ENCODE data around the gene PARP6. TPM values are rescaled to one million over a fixed set of nuclear protein-coding genes. Genes with fewer than 3 reads are reported as not detected.
A peak's percentile ranks its signal among the peaks of the same experiment; 100 is the strongest.

The PARP6 gene
- polyA plus RNA-seq, 1 donor (not counting 4 experiments of a cell fraction or from before 2014, with no cell fraction given): 51.0 TPM

DNA sequence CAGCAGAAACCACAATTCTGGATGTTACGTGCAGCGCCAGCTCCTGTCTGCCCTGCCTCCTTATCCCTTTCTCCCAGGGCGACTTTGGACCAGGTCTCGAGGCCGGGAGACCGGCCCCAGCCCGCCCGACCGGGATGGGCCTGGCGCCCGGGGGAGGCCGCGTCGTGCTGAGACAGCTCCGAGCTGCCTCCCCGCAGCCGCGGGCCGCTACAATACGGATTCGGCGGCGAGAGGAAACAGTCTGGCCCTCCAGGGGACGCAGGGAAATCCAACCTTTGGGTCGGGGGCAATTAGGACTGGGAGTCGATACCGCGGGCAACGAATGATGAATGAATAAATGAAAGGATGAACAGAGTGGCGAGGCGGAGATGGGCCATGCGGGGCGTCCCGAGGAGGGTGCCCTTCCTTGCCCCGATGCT is 75.3 kb downstream of the PARP6 start:
- peaks cover 62% of the 10 kb centered on the region for H3K4me1 ChIP-seq (ENCODE audit: control insufficient read depth, extremely low read depth, insufficient read depth, low read length)
- FAIRE-seq (no peak), DNase-seq (ENCODE audit: low read depth, low spot score) (no peak)
- no peaks in the 10 kb centered on the region for H3K27me3 ChIP-seq (ENCODE audit: control insufficient read depth, extremely low read depth, insufficient read depth, low read length)
- H3K79me2 ChIP-seq (ENCODE audit: control insufficient read depth, insufficient read depth, low read length): peaks cover 2% of the 10 kb centered on the region
- no peaks in the 10 kb centered on the region for H3K9me3 ChIP-seq (ENCODE audit: control insufficient read depth, low read depth, low read length)
- H3K4me2 ChIP-seq (ENCODE audit: control insufficient read depth, extremely low read depth, insufficient read depth, low read depth, low read length): peak overlapping the region; percentile 81
- dilution Hi-C loops (cut with MboI; ENCODE audit: extremely low pct_ligation_motif_present, low sequenced_read_pairs): no loop called here
- peak overlapping the region; percentile 58 for H3K27ac ChIP-seq (ENCODE audit: control insufficient read depth, insufficient read depth, low read length)
- peaks cover 3% of the 10 kb centered on the region for H3K9me1 ChIP-seq (ENCODE audit: control insufficient read depth, extremely low read depth, insufficient read depth, low read length)
- TF ChIP-seq EZH2 (IDR thresholded peaks at IDR 0.05; ENCODE audit: low read length): no peak
- TF ChIP-seq CTCF (optimal IDR thresholded peaks at IDR 0.05 in 1 of 3, IDR thresholded peaks at IDR 0.05 in 1 of 3, conservative IDR thresholded peaks at IDR 0.05 in 1 of 3; ENCODE audit: extremely low read depth in 1 of 3, insufficient read depth in 2 of 3, low read length in 3 of 3): no peak
- peaks cover 27 to 37% of the 10 kb centered on the region in 2 experiments for H3K36me3 ChIP-seq (ENCODE audit: control insufficient read depth in 2 of 2, extremely low read depth in 1 of 2, insufficient read depth in 2 of 2, low read length in 2 of 2)
- H3K4me3 ChIP-seq (ENCODE audit: control insufficient read depth in 2 of 3, extremely low read depth in 1 of 3, insufficient read depth in 2 of 3, low read depth in 1 of 3, low read length in 3 of 3): peak overlapping the region; percentile 32 to 68 (median 60)
- peak overlapping the region; percentile 65 for H3K9ac ChIP-seq (ENCODE audit: control insufficient read depth, extremely low read depth, insufficient read depth, low read length)
- peaks cover 27% of the 10 kb centered on the region for H4K20me1 ChIP-seq (ENCODE audit: control insufficient read depth, extremely low read depth, insufficient read depth, low read length)
- peak overlapping the region; percentile 13 for H2AFZ ChIP-seq (ENCODE audit: control insufficient read depth, low read length)

GRCh38 chr15:72196409-72197040 is 75.8 kb downstream of the PARP6 start:
- FAIRE-seq: no peak

More at GRCh38 chr15:72196409-72197040, 75.8 kb downstream of the PARP6 start:
- peak overlapping the region; percentile 13 for H2AFZ ChIP-seq (ENCODE audit: control insufficient read depth, low read length)
- dilution Hi-C loops (cut with MboI; ENCODE audit: extremely low pct_ligation_motif_present, low sequenced_read_pairs): no loop called here
- no peaks in the 10 kb centered on the region for H3K27me3 ChIP-seq (ENCODE audit: control insufficient read depth, extremely low read depth, insufficient read depth, low read length)
- DNase-seq (ENCODE audit: low read depth, low spot score): no peak
- peaks cover 2% of the 10 kb centered on the region for H3K9me1 ChIP-seq (ENCODE audit: control insufficient read depth, extremely low read depth, insufficient read depth, low read length)
- peaks cover under 1% of the 10 kb centered on the region for H3K79me2 ChIP-seq (ENCODE audit: control insufficient read depth, insufficient read depth, low read length)
- H3K9ac ChIP-seq (ENCODE audit: control insufficient read depth, extremely low read depth, insufficient read depth, low read length): peak overlapping the region; percentile 65
- peak overlapping the region; percentile 32 to 68 (median 60) for H3K4me3 ChIP-seq (ENCODE audit: control insufficient read depth in 2 of 3, extremely low read depth in 1 of 3, insufficient read depth in 2 of 3, low read depth in 1 of 3, low read length in 3 of 3)
- H3K4me1 ChIP-seq (ENCODE audit: control insufficient read depth, extremely low read depth, insufficient read depth, low read length): peaks cover 60% of the 10 kb centered on the region
- H4K20me1 ChIP-seq (ENCODE audit: control insufficient read depth, extremely low read depth, insufficient read depth, low read length): peaks cover 26% of the 10 kb centered on the region
- no peak for TF ChIP-seq CTCF (optimal IDR thresholded peaks at IDR 0.05 in 1 of 3, IDR thresholded peaks at IDR 0.05 in 1 of 3, conservative IDR thresholded peaks at IDR 0.05 in 1 of 3; ENCODE audit: extremely low read depth in 1 of 3, insufficient read depth in 2 of 3, low read length in 3 of 3)
- TF ChIP-seq EZH2 (IDR thresholded peaks at IDR 0.05; ENCODE audit: low read length): no peak
- no peaks in the 10 kb centered on the region for H3K9me3 ChIP-seq (ENCODE audit: control insufficient read depth, low read depth, low read length)
- peak overlapping the region; percentile 81 for H3K4me2 ChIP-seq (ENCODE audit: control insufficient read depth, extremely low read depth, insufficient read depth, low read depth, low read length)
- H3K27ac ChIP-seq (ENCODE audit: control insufficient read depth, insufficient read depth, low read length): peak overlapping the region; percentile 58
- H3K36me3 ChIP-seq (ENCODE audit: control insufficient read depth in 2 of 2, extremely low read depth in 1 of 2, insufficient read depth in 2 of 2, low read length in 2 of 2): peaks cover 23 to 32% of the 10 kb centered on the region in 2 experiments

Data from keratinocyte (primary cell).